T-helper 1 cell treated with Interleukin-12 subunit alpha and Interleukin-12 subunit beta and Interleukin-4 antibody, amounts not matched to agents 30 ng/mL and 1 ng/mL, for 36 hours (primary cell): ENCODE data around the gene ACP6. TPM values are rescaled to one million over a fixed set of nuclear protein-coding genes. Genes with fewer than 3 reads are reported as not detected.

Experiments
- intact Hi-C: fragments of 100-400 bp; cut with micrococcal nuclease; formaldehyde crosslinking; loops from one replicate; pipeline ENCODE4 v1.15.1; 2024
- total RNA-seq: library from RNA; stranded (reverse); gene quantifications from 2 replicates; pipeline ENCODE4 v1.2.3, GENCODE V29; 2022

The ACP6 gene
- total RNA-seq, 1 donor from 2014 or later = 16.3 TPM

GRCh38 chr1:147652306-147652705 lies 18.0 kb downstream of the ACP6 start:
- intact Hi-C loops = no loop called here

- intact Hi-C loops = no loop called here
These were observed 18.9 kb downstream of the ACP6 start for GRCh38 chr1:147651466-147651865.

GRCh38 chr1:147648933-147649332 lies 21.4 kb downstream of the ACP6 start:
- intact Hi-C loops = loop anchor here (1.0 kb wide), 2 partner anchors 9 to 21 kb away; partner anchors contain the start of gene ACP6

GRCh38 chr1:147647796-147648633 lies 22.3 kb downstream of the ACP6 start:
- intact Hi-C loops = loop anchor here (1.0 kb wide), 1 partner anchor 22 kb away; the partner anchor contains the start of gene ACP6

GRCh38 chr1:147643974-147644373 lies 26.4 kb downstream of the ACP6 start:
- intact Hi-C loops = no loop called here

- intact Hi-C loops = loop anchor here (1.0 to 2.0 kb wide), 4 partner anchors 101 to 369 kb away; partner anchors contain the start of gene BCL9
These were observed 28.4 kb downstream of the ACP6 start for GRCh38 chr1:147641695-147642592.

GRCh38 chr1:147641291-147641690 lies 29.0 kb downstream of the ACP6 start:
- intact Hi-C loops = loop anchor here (1.0 to 2.0 kb wide), 3 partner anchors 100 to 368 kb away; partner anchors contain the start of gene BCL9

GRCh38 chr1:147640553-147641165 lies 29.7 kb downstream of the ACP6 start:
- intact Hi-C loops = loop anchor here (1.0 to 2.0 kb wide), 9 partner anchors 9 to 368 kb away; partner anchors contain the start of genes ACP6 and BCL9

GRCh38 chr1:147636314-147636713 lies 34.0 kb downstream of the ACP6 start:
- intact Hi-C loops = no loop called here

- intact Hi-C loops = no loop called here
These were observed 35.0 kb downstream of the ACP6 start for GRCh38 chr1:147635342-147635741.

GRCh38 chr1:147634645-147635044 lies 35.7 kb downstream of the ACP6 start:
- intact Hi-C loops = no loop called here

- intact Hi-C loops = no loop called here
These were observed 36.6 kb downstream of the ACP6 start for GRCh38 chr1:147633759-147634158.

GRCh38 chr1:147631839-147632238 lies 38.5 kb downstream of the ACP6 start:
- intact Hi-C loops = no loop called here

GRCh38 chr1:147630447-147630846 lies 39.9 kb downstream of the ACP6 start:
- intact Hi-C loops = no loop called here

GRCh38 chr1:147630022-147630421 lies 40.3 kb downstream of the ACP6 start:
- intact Hi-C loops = no loop called here

GRCh38 chr1:147628441-147628840 lies 41.9 kb downstream of the ACP6 start:
- intact Hi-C loops = loop anchor here (5.0 kb wide), 3 partner anchors 111 to 356 kb away; no protein-coding TSS in a partner anchor

GRCh38 chr1:147627435-147628110 lies 42.8 kb downstream of the ACP6 start:
- intact Hi-C loops = loop anchor here (1.0 to 5.0 kb wide), 7 partner anchors 9 to 355 kb away; no protein-coding TSS in a partner anchor

- intact Hi-C loops = loop anchor here (1.0 to 5.0 kb wide), 7 partner anchors 8 to 354 kb away; no protein-coding TSS in a partner anchor
These were observed 43.6 kb downstream of the ACP6 start for GRCh38 chr1:147626739-147627138.

- intact Hi-C loops = loop anchor here (5.0 kb wide), 3 partner anchors 109 to 354 kb away; no protein-coding TSS in a partner anchor
These were observed 44.0 kb downstream of the ACP6 start for GRCh38 chr1:147626291-147626690.

GRCh38 chr1:147625362-147625995 lies 44.8 kb downstream of the ACP6 start:
- intact Hi-C loops = loop anchor here (5.0 kb wide), 3 partner anchors 108 to 353 kb away; no protein-coding TSS in a partner anchor
